Measurements from ENCODE around the gene ENKD1.

ENKD1 gene

GRCh38 chr16:67678354-67679023, 11.9 kb upstream of the ENKD1 start:
- DNase-seq: no peak

GRCh38 chr16:67677712-67678111, 11.2 kb upstream of the ENKD1 start:
- DNase-seq: no peak

- DNase-seq: no peak
Measured at GRCh38 chr16:67676939-67677338, 10.4 kb upstream of the ENKD1 start.

GRCh38 chr16:67676516-67676915, 10.0 kb upstream of the ENKD1 start:
- DNase-seq: no peak

- DNase-seq: no peak
Measured at GRCh38 chr16:67675999-67676398, 9.4 kb upstream of the ENKD1 start.

GRCh38 chr16:67675579-67675935, 9.0 kb upstream of the ENKD1 start:
- DNase-seq: no peak

GRCh38 chr16:67674851-67675578, 8.5 kb upstream of the ENKD1 start:
- no peak for DNase-seq

GRCh38 chr16:67673712-67674580, 7.4 kb upstream of the ENKD1 start:
- no peak for DNase-seq

GRCh38 chr16:67672739-67673662, 6.5 kb upstream of the ENKD1 start:
- DNase-seq: no peak

- no peak for DNase-seq
Measured at GRCh38 chr16:67672306-67672705, 5.8 kb upstream of the ENKD1 start.

- no peak for DNase-seq
Measured at GRCh38 chr16:67669499-67670101, 3.0 kb upstream of the ENKD1 start.

- DNase-seq: no peak
Measured at GRCh38 chr16:67668495-67669157, 2.1 kb upstream of the ENKD1 start.

GRCh38 chr16:67667817-67668494, 1.4 kb upstream of the ENKD1 start:
- DNase-seq: peak; percentile 81

GRCh38 chr16:67667453-67667816, 885 bp upstream of the ENKD1 start:
- DNase-seq: no peak

GRCh38 chr16:67666032-67666551, 458 bp downstream of the ENKD1 start:
- no peak for DNase-seq

GRCh38 chr16:67665598-67665997, 952 bp downstream of the ENKD1 start:
- DNase-seq: no peak

GRCh38 chr16:67664871-67665270, 1.7 kb downstream of the ENKD1 start:
- no peak for DNase-seq

GRCh38 chr16:67664258-67664657, 2.3 kb downstream of the ENKD1 start:
- DNase-seq: no peak

- no peak for DNase-seq
Measured at GRCh38 chr16:67663877-67664222, 2.7 kb downstream of the ENKD1 start.

- no peak for DNase-seq
Measured at GRCh38 chr16:67663151-67663876, 3.2 kb downstream of the ENKD1 start.

Measured in SIG-M5 (cell line).